Liver (tissue), 9 donors: ENCODE results near the gene DGKH. TPM values are rescaled to one million over a fixed set of nuclear protein-coding genes. Genes with fewer than 3 reads are reported as not detected.

Experiments
- DNase-seq: peaks from one replicate; pipeline ENCODE4 v3.0.0-alpha.2; 2017; ENCODE audit warnings: low spot score
- H3K27ac ChIP-seq, 2 donors: one replicate each; pipeline ENCODE4 v1.7.0; 2013; ENCODE audit warnings: inconsistent platforms in 2 of 2, low read length in 2 of 2, control low read depth in 1 of 2, low read depth in 1 of 2, mild to moderate bottlenecking in 1 of 2
- H3K27me3 ChIP-seq, 4 donors: one replicate each; pipeline versions ENCODE4 v1.6.1 to v1.7.0; 2013; ENCODE audit warnings: low read length in 3 of 4, inconsistent platforms in 1 of 4, mild to moderate bottlenecking in 1 of 4, moderate library complexity in 1 of 4; ENCODE audit not compliant: control insufficient read depth in 4 of 4, insufficient read depth in 4 of 4
- H3K36me3 ChIP-seq, 4 donors: one replicate each; pipeline versions ENCODE4 v1.6.1 to v1.7.0; 2013; ENCODE audit warnings: low read length in 3 of 4, mild to moderate bottlenecking in 3 of 4, low read depth in 1 of 4, moderate library complexity in 1 of 4; ENCODE audit not compliant: control insufficient read depth in 4 of 4, insufficient read depth in 3 of 4
- H3K4me1 ChIP-seq, 4 donors: one replicate each; pipeline versions ENCODE4 v1.6.1 to v1.7.0; 2013; ENCODE audit warnings: low read length in 3 of 4, mild to moderate bottlenecking in 3 of 4, moderate library complexity in 1 of 4; ENCODE audit not compliant: control insufficient read depth in 4 of 4, insufficient read depth in 4 of 4
- H3K4me3 ChIP-seq, 3 donors: one replicate each; pipeline versions ENCODE4 v1.6.1 to v1.7.0; 2013; ENCODE audit warnings: low read length in 3 of 3, control low read depth in 1 of 3, low read depth in 1 of 3, mild to moderate bottlenecking in 1 of 3
- H3K9ac ChIP-seq, 2 donors: one replicate each; pipeline ENCODE4 v1.7.0; 2013; ENCODE audit warnings: low read length in 2 of 2, mild to moderate bottlenecking in 2 of 2, moderate library complexity in 2 of 2, control low read depth in 1 of 2, low read depth in 1 of 2
- H3K9me3 ChIP-seq, 4 donors: one replicate each; pipeline versions ENCODE4 v1.6.1 to v1.7.0; 2013; ENCODE audit warnings: low read length in 3 of 4; ENCODE audit not compliant: control insufficient read depth in 4 of 4
- CTCF ChIP-seq: fragments of 150-350 bp; IDR thresholded peaks from 2 replicates; pipeline ENCODE4 v1.5.1; 2017; ENCODE audit warnings: improper control_type of control experiment, low read depth, low read length; ENCODE audit not compliant: missing input control
- EGR1 ChIP-seq, 2 donors: IDR thresholded peaks; 2 replicates each; pipeline ENCODE4 v1.6.1; 2016 to 2018; ENCODE audit warnings: antibody characterized with exemption in 2 of 2, low read depth in 2 of 2
- FOXA1 ChIP-seq: IDR thresholded peaks from 2 replicates; pipeline ENCODE4 v1.6.1; 2016; ENCODE audit warnings: antibody characterized with exemption
- FOXA2 ChIP-seq: IDR thresholded peaks from 2 replicates; pipeline ENCODE4 v1.6.1; 2016; ENCODE audit warnings: antibody characterized with exemption
- GABPA ChIP-seq, 2 donors: IDR thresholded peaks in 1 of 2; conservative IDR thresholded peaks in 1 of 2; 2 replicates each; pipeline ENCODE4 v1.6.1; 2016; ENCODE audit warnings: antibody characterized with exemption in 2 of 2, mild to moderate bottlenecking in 1 of 2, moderate library complexity in 1 of 2
- HNF4A ChIP-seq, 2 donors: conservative IDR thresholded peaks; 2 replicates each; pipeline ENCODE4 v1.6.1; 2016; ENCODE audit warnings: antibody characterized with exemption in 2 of 2, mild to moderate bottlenecking in 2 of 2
- HNF4G ChIP-seq: IDR thresholded peaks from 2 replicates; pipeline ENCODE4 v1.6.1; 2016; ENCODE audit warnings: antibody characterized with exemption
- JUND ChIP-seq, 2 donors: IDR thresholded peaks; 2 replicates each; pipeline ENCODE4 v1.6.1; 2016; ENCODE audit warnings: antibody characterized with exemption in 2 of 2
- NR2F2 ChIP-seq: IDR thresholded peaks from 2 replicates; pipeline ENCODE4 v1.6.1; 2016; ENCODE audit warnings: antibody characterized with exemption
- RAD21 ChIP-seq, 2 donors: IDR thresholded peaks; 2 replicates each; pipeline ENCODE4 v1.6.1; 2016; ENCODE audit warnings: antibody characterized with exemption in 2 of 2, mild to moderate bottlenecking in 2 of 2
- REST ChIP-seq: IDR thresholded peaks from 2 replicates; pipeline ENCODE4 v1.6.1; 2016; ENCODE audit warnings: antibody characterized with exemption, mild to moderate bottlenecking
- RXRA ChIP-seq, 2 donors: IDR thresholded peaks; 2 replicates each; pipeline ENCODE4 v1.6.1; 2017 to 2018; ENCODE audit warnings: antibody characterized with exemption in 2 of 2, mild to moderate bottlenecking in 1 of 2
- TAF1 ChIP-seq: conservative IDR thresholded peaks from 2 replicates; pipeline ENCODE4 v1.6.1; 2016; ENCODE audit warnings: antibody characterized with exemption, mild to moderate bottlenecking
- WGBS: extraction: QIAGEN DNeasy Blood & Tissue Kit; methylation state at CpG from one replicate; pipeline ENCODE4 v1.1.7; 2013; 5-methylcytosine and 5-hydroxymethylcytosine counted together
- polyA plus RNA-seq, 2 donors: library from polyadenylated mRNA; stranded (reverse) in 1 of 2; unstranded in 1 of 2; fragments of 200-250 nt in 1 of 2; fragments of >200 nt in 1 of 2; fragmentation: Nextera tagmentation in 1 of 2; extraction: Ambion mirVana in 1 of 2; gene quantifications; one replicate each; pipeline versions ENCODE4 v1.2.1 to v1.2.3, GENCODE V29; 2013 to 2015
- total RNA-seq, 2 donors: library from RNA; depleted of rRNA; stranded (reverse); fragments of >200 nt; gene quantifications; one replicate each; pipeline ENCODE4 v1.2.3, GENCODE V29; 2014
- TF ChIP-seq, protein P1 (sequence below): IDR thresholded peaks from 2 replicates; pipeline ENCODE4 v1.6.1; 2016; ENCODE audit warnings: antibody characterized with exemption
- TF ChIP-seq, protein P2 (sequence below): IDR thresholded peaks from 2 replicates; pipeline ENCODE4 v1.6.1; 2016; ENCODE audit warnings: antibody characterized with exemption
- donor health status: healthy.
- donor health status: healthy.
- donor health status: healthy.
- donor health status: healthy.
- donor health status: healthy.

DGKH gene
- total and polyA plus RNA-seq, 4 donors, result 0.25 to 3.7 (median 0.97) TPM

GRCh38 chr13:42107421-42107820 is 59.0 kb downstream of the DGKH start:
- Histone ChIP-seq H3K4me3 (no peak overlapping the region), H3K9ac (no peak overlapping the region), H3K36me3 (no peaks in the 10 kb centered on the region), H3K4me1 (no peaks in the 10 kb centered on the region), H3K27me3 (no peaks in the 10 kb centered on the region), H3K27ac (no peak overlapping the region), H3K9me3 (no peaks in the 10 kb centered on the region)
- TF ChIP-seq EGR1 (IDR thresholded peaks at IDR 0.05; ENCODE audit: low read depth in 2 of 2), result no peak
- TF ChIP-seq FOXA1, result no peak
- TF ChIP-seq RAD21 (IDR thresholded peaks at IDR 0.05), result no peak
- TF ChIP-seq, protein P1, sequence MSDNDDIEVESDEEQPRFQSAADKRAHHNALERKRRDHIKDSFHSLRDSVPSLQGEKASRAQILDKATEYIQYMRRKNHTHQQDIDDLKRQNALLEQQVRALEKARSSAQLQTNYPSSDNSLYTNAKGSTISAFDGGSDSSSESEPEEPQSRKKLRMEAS, result no peak
- TF ChIP-seq TAF1, result no peak
- TF ChIP-seq GABPA (IDR thresholded peaks at IDR 0.05 in 1 of 2, conservative IDR thresholded peaks at IDR 0.05 in 1 of 2), result no peak
- no peak for TF ChIP-seq RXRA (IDR thresholded peaks at IDR 0.05)
- no peak for TF ChIP-seq FOXA2
- TF ChIP-seq REST, result no peak
- TF ChIP-seq HNF4G, result no peak
- 92% methylated on average over 5 of the region's 5 CpGs for WGBS
- DNase-seq, result no peak

- Histone ChIP-seq H3K27ac (no peak overlapping the region), H3K9ac (no peak overlapping the region), H3K4me3 (no peak overlapping the region), H3K36me3 (no peaks in the 10 kb centered on the region), H3K27me3 (no peaks in the 10 kb centered on the region), H3K4me1 (no peaks in the 10 kb centered on the region), H3K9me3 (no peaks in the 10 kb centered on the region)
- TF ChIP-seq, protein P2, sequence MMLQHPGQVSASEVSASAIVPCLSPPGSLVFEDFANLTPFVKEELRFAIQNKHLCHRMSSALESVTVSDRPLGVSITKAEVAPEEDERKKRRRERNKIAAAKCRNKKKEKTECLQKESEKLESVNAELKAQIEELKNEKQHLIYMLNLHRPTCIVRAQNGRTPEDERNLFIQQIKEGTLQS, result no peak
- no peak for TF ChIP-seq FOXA1
- TF ChIP-seq CTCF, result no peak
- TF ChIP-seq HNF4G, result no peak
- TF ChIP-seq, protein P1, result no peak
- no peak for TF ChIP-seq TAF1
- TF ChIP-seq HNF4A (conservative IDR thresholded peaks at IDR 0.05), result no peak
- TF ChIP-seq JUND (IDR thresholded peaks at IDR 0.05), result no peak
- no peak for TF ChIP-seq FOXA2
- no peak for TF ChIP-seq NR2F2
- 96% methylated on average over 4 of the region's 4 CpGs for WGBS
- DNase-seq, result no peak
Measured at GRCh38 chr13:42108217-42108616, 59.8 kb downstream of the DGKH start.
